ENCODE data around the gene GGT1.
"Not testable (repeated sequence)": the region's sequence is repeated elsewhere in the genome, so short reads cannot be mapped to it uniquely, and the experiment has no call there.

GGT1 gene

GRCh38 chr22:24633231-24634023, 30.4 kb downstream of the GGT1 start:
- not testable (repeated sequence) for FAIRE-seq

DNA sequence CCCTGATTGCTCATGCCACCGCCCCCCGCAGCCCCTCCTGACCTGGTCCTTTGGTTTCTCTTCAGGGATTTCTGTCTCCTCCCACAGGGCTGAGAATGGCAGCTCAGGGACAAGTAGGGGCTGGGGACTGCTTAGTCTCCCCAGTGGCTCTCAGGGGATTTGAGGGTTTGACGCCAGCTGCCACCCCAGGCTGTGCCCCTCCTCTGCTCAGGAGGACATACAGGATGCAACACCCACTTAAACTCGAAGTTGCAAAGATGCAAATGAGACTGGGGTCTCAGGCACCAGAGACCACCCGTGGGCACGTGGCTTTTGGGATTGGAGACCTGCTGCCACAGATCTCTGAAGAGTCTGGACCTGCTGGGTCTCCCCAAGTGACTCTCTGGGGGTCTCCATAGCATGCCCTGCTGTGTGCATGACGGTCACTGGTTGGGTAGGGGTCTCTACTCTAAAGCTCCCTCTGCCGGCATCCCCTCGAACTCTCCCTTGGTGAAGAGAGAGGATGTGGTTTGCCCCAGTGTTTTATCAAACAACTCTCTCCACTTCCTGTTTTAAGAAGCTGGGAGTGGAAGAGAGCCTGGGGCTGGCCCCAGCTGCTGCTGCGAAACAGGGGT, 31.9 kb downstream of the GGT1 start:
- not testable (repeated sequence) for FAIRE-seq; DNase-seq (ENCODE audit: insufficient read length, low spot score)

More at GRCh38 chr22:24633231-24634023, 30.4 kb downstream of the GGT1 start:
- DNase-seq (ENCODE audit: insufficient read length, low spot score), result not testable (repeated sequence)

DNA sequence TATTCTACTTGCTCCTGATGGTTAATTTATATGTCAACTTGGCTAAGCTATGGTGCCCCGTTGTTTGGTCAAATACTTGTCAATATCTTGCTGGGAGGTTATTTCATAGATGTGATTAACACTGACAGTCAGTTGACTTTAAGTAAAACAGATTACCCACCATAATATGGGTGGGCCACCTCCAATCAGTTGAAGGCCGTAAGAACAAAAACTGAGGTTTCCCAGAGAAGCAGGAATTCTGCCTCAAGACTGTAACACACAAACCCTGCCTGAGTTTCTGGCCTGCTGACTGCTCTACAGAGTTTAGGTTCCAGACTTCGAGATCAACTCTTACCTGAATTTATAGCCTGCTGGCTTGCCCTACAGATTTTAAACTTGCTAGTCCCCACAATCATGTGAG, 33.5 kb downstream of the GGT1 start:
- DNase-seq (ENCODE audit: insufficient read length, low spot score); FAIRE-seq: not testable (repeated sequence)

- not testable (repeated sequence) for DNase-seq (ENCODE audit: insufficient read length, low spot score); FAIRE-seq
Measured at GRCh38 chr22:24642307-24642706, 39.3 kb downstream of the GGT1 start.

GRCh38 chr22:24644409-24644808, 41.4 kb downstream of the GGT1 start:
- DNase-seq (ENCODE audit: insufficient read length, low spot score); FAIRE-seq: not testable (repeated sequence)

- FAIRE-seq; DNase-seq (ENCODE audit: insufficient read length, low spot score): not testable (repeated sequence)
Measured at GRCh38 chr22:24645408-24646399, 42.7 kb downstream of the GGT1 start.

- DNase-seq (ENCODE audit: insufficient read length, low spot score); FAIRE-seq: not testable (repeated sequence)
Measured at GRCh38 chr22:24646756-24647155, 43.8 kb downstream of the GGT1 start.

GRCh38 chr22:24649371-24649770, 46.4 kb downstream of the GGT1 start:
- not testable (repeated sequence) for FAIRE-seq; DNase-seq (ENCODE audit: insufficient read length, low spot score)

DNA sequence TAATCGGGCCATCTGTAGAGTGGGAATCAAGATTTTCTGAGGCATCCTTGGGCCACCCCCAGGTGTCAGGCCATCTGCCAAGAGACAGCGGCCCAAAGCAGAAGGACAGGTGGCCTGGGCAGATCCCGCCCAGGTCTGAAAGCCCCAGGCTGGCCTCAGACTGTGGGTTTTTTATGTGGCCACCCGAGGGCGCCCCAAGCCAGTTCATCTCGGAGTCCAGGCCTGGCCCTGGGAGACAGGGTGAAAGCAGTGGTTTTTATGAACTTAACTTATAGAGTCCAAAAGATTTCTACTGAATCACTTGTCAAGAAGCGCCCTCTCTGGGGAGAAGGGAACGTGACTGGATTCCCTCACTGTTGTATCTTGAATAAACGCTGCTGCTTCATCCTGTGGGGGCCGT, 47.9 kb downstream of the GGT1 start:
- not testable (repeated sequence) for DNase-seq (ENCODE audit: insufficient read length, low spot score); FAIRE-seq

DNA sequence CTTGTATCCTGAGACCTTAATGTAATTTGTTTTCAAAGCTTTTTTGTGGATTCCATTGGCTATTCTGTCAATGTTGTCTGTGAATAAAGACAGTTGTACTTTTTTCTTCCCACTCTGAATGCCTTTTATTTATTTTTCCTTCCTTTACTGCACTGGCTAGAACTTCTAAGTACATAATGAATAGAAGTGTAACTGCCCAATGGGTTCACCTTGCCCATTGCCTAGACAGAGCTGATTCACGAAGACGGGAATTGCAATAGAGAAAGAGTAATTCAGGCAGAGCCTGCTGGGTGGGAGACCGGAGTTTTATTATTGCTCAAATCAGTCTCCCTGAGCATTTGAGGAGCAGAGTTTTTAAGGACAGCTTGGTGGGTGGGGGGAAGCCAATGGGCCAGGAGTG, 62.4 kb downstream of the GGT1 start:
- DNase-seq (ENCODE audit: insufficient read length, low spot score); FAIRE-seq: not testable (repeated sequence)

- not testable (repeated sequence) for DNase-seq (ENCODE audit: insufficient read length, low spot score); FAIRE-seq
Measured at GRCh38 chr22:24667904-24668303, 64.9 kb downstream of the GGT1 start.

DNA sequence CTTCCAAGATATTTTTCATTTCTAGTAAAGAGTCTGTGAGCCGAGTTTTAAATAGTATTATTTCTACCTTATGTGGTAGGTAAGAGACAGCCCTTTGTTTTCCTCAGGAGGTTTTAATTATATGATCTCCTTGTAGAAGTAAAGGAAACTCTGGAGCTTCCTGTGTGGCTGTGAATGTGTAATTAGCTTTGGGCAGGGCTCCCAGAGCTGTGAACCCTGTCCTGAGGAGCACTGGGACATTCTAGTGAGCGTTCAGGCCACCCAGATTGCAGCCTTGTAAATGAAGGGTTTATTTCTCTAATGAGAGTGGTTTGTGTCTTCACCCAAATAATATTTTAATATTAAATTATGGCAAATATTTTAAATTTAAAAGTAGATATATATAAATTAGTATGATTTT, 69.5 kb downstream of the GGT1 start:
- FAIRE-seq; DNase-seq (ENCODE audit: insufficient read length, low spot score): not testable (repeated sequence)
